CD4-positive, alpha-beta T cell treated with Interleukin-1 beta for 1 hour (primary cell): Measurements from ENCODE around the gene SLC7A1.

ENCODE experiments used
- DNase-seq, 2 donors: peaks; one replicate each; pipeline ENCODE4 v3.0.0-alpha.2; 2020 to 2022

The SLC7A1 gene

DNA sequence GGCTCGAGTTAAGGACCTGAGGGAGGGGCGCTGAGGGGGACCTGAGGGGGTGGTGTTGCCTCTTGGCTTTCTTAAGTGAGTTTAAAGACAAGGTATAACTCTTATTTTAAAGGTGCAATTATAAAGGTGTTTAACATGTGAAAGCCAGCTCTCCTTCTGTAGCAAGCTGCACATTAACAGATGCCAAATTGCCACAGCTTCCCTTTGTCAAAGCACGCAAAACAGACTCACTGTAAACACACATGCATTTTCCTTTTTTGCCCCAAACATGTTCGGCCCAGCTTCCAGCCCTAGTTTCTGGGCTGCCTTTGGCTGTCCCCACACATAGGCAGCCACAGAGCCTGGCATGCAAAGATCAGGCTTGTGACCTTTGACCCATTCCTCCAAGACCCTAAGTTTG, 111.9 kb downstream of the SLC7A1 start:
- DNase-seq = no peak

DNA sequence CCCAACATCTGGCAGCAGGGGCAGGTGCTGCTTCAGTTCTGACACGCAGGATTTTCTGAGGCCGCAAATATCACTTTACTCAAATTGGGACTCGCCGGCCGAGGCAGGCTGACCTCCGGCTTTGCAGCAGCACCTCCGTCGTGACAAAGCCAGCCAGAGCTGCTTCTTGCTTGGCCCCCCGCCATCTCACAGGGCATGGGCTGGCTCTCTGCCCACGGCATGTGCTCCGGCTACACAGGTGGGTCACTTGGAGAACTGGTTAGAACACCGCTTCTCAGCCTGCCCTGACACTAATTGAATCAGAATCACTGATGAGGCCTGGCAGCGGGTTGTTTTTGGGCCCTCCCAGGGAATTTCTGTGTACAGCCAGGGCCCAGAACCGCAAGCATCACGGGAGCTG, 112.3 kb downstream of the SLC7A1 start:
- no peak for DNase-seq

DNA sequence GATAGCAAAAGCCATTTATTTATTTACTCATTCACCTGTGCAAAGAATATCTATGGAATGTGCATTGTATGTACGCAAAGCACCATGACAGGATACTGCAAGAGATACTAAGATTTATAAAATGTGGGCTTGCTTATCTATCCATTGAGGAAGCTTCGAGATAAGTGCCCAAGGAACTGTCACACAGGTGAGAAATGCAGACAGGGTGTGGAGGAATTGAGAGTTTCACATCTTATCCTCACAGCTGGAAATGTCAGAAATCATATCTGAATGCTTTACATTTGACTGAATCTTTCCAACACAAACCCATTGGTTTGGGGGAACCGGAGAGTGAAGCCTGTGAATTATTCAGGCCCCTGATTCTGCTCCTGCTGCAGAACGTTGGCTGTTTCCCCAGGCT, 113.0 kb downstream of the SLC7A1 start:
- DNase-seq = no peak

DNA sequence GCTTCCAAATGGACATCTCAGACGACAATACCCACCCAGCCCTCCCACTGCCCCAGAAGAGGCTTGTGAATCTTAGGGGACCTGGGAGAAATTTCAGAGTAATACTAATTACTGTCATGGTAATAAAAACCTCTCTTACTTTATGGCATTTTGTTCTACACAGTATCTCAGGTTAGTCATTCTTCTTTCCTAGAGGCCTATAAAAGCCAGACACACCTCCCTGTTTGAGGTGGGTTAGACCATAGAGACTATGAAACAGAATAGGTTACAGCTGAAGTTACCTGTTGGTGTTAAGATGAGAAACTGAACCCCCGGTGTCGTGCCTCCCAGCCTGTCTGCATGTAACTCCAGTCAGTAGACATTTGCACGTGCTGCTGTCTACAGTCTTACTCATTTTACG, 113.9 kb downstream of the SLC7A1 start:
- DNase-seq = no peak

DNA sequence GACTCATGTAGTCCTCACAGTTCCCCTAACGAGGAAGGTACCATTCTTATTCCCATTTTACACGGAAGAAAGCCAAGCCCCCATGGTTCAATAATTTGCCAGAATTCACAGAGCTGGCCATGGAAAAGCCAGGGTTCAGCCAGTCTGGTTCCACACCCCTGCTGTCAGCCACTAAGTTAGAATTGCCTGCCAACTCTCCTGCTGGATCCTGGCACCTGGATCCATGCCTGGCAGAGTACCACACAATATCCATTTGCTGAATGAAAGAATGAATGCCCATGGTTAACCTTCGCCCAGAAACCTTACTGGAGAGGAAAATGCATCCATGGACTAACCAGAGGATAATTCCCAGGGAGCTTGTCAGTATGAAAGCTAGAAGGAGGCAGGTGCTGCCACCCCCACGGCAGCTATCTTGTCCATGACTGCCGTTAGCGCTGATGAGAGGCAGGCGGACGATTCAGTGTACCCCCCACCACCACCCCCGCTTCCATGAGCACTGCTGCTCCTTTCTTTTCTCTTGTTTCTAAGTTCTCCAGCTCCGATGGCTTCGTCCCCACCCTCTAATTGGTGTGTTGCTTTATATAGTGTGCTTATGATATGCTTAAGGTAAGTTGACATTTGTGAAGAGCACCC, 114.5 kb downstream of the SLC7A1 start:
- no peak for DNase-seq

DNA sequence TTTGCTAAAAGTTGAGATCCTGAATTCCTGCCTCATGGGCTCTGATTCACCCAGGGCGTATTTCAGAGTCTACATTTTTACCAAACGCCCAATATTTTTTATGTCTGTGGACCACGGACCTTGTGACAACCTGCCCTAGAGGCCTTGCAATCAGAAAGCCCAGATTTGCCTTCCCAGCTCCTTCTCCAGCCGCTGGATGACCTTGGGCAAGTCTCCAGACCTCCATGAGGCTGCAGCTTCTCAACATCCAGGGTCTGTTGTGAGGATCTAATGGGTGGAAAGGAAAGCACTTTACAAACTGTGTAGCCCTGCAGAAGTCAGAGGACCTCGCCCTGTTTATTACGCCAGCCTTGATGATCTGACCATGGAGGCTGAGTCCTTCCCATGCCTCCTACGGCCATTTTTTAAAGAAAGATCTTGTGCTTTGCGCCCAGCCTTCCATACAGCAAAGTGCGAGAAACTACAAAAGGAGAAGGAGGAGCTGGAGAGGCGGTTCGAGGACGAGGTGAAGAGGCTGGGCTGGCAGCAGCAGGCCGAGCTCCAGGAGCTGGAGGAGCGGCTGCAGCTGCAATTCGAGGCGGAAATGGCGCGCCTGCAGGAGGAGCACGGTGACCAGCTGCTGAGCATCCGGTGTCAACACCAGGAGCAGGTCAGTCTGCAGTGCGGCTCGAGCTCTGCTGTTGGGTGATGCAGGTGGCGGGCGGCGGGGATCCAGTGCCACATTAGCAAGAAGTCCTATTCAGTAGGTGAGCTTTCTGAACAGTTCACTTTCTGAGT, 115.6 kb downstream of the SLC7A1 start:
- DNase-seq = no peak

DNA sequence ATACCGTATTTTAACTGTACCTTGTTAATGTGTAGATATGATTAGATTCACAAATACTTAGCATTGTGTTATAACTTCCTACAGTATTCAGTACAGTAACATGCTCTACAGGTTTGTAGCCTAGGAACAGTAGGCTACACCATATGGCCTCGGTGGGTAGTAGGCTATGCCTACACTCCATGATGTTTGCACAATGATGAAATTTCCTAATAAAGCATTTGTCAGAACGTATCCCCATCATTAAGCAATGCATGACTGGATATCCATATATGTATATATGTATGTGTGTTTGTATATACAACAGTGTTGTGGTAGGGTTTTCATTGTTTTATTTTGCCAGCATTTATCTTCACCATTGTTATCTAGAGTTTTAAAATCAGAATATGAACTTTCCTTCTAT, 119.4 kb downstream of the SLC7A1 start:
- DNase-seq = no peak

DNA sequence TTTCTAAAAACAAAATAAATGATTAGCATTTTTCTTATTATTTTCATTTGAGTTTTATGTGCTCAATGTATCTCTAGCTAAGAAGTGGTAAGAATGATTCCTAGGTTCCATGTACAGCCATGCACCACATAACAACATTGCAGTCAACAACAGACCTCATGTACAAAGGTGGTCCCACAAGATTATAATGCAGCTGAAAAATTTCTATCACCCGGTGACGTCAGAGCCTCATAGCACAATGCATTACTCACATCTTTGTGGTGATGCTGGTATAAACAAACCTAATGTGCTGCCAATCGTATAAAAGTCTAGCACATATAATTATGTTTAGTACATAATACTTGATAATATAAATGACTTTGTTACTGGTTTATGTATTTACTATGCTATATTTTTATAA, 120.5 kb downstream of the SLC7A1 start:
- no peak for DNase-seq

DNA sequence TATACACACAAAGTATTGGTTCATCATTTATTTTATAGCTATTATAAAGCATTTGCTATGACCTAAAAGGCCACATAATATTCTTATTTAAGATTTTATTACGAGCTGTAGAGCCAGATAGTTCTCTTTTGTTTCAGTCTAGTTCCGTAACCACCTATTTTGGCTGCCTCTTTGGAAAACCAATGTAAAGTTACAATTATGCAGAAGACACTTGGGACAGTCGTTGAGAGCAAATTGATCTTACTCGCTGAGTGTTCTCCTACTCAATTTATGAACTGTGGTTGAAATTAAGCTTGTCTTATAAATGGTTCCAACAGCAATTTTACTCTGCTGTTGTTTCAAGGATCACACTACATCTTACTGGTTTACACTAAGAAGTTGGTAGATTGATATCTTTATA, 122.3 kb downstream of the SLC7A1 start:
- DNase-seq = no peak

DNA sequence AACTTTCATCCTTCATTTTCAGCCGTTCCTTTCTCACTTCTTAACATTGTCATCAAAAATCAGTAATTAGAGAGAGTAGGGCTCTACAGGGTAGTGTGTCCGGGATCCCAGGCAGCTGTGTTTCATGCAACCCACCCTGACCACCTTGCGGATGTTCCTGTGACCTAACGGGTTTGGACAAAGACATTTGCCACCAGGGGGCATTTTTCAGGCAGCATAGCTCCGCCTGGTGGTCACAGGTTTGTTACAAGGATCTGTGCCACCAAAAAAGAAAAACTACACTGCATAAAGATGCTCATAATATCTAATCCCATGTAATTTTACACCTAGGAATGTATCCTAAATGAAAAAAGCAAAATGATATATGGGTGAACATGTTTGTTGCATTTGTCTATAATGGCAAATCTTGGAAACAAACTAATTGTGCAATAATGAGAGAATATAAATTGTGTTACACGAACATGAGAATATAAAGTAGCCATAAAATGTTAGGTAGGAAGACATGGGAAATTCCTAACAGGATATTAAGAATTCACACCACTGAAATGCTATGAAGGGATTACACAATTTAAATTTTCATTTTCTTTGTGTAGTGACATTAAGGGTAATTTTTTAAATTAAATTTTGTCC, 123.0 kb downstream of the SLC7A1 start:
- DNase-seq = peak; percentile 41

DNA sequence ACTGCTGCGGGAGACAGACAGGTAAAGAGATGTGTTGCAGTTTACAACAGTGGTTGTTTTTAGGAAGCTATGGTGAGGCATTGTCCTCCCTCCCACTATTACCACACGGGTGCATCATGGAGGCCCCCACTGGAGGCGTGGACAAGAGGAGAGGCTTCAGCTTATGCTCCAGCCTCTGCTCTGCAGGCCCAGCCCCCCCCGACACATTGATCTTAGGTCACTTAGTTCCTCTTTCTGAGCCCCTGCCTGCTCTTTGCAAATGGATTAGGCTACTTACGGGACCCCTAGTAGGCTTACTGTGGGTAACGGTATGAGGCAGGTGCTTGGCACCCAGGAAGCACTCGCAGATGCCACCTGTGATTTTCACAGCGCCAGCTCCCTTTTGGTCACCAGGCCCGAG, 123.9 kb downstream of the SLC7A1 start:
- peak in 1 of 2 donors; percentile 8 for DNase-seq

DNA sequence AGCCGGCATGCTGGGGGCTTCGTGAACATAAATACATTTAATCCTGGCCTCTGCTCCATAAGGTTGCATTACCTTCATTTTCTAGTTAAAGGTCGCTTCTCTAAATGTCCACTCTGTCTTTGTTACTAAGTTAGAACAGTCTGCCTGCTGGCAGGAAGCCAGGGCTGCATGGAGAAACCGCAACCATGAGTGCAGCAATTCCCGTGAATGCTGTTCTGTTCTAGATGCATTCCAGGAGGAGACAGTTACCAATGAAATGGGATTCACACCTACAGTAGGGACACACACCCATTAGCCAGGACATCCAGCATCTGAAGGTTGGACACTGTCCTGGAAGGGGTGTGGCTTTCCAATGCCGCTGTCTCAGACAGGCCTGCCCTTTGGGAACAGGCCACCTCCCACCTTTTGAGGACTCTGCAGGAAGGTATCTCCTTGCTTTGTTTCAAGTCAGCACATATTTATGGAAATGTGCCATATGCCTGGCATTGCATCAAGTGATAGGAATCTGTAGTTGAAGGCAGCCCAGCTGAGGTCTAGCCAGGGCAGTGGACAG, 129.7 kb downstream of the SLC7A1 start:
- no peak for DNase-seq

DNA sequence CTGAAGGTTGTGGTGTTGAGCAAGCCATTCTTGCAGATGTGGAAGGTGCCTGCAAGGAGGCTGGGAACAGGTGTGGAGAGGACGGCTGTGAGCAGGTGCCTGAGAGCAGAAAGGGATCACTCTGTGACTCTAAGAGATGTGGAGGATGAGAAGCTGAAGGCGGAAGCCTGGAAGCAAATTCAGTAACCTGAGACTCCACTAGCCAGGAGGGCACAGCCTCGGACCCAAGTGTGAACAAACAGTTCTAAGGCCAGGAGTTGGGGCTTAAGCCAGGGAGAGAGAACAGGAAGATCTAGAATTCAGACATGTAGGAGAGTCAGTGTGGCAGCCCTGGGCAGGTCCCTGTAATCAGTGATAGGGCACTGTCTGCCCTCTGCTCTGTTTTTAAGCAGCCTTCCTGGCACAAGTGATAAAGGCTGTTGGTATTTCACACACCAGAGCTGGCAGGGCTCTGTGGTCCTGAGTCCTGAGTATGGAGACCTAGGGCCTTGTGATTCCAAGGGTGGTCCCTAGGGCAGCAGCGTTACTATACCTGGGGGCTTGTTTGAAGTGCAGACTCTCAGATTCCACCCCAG, 131.3 kb downstream of the SLC7A1 start:
- no peak for DNase-seq

DNA sequence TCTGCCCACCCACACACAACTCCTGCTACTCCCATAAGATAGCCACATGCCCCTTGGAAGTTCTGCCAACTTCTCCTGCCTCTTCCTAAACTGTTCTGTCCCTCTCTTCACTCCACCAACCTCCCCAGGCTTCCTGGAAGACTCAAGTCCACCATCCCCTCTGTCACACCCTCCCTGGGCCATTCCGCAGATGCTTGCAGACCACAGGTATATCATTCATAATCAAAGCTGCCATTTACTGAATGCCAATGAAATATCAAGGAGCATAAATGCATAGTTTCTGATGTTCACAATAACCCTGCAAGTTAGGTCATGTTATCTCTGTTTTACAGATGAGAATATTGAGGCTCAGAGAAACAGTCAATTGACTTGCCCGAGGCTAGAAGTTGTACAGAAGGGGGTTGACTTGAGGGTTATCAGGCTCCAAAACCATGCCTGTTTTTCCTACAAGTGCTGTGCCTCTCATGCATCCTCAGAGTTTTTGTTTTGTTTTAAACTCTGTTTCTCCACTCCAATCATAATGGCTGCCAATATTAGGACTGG, 135.6 kb downstream of the SLC7A1 start:
- DNase-seq = no peak
